ENCODE data around the gene DNAI1.
A peak's percentile ranks its signal among the peaks of the same experiment; 100 is the strongest.
"Not testable (repeated sequence)": the region's sequence is repeated elsewhere in the genome, so short reads cannot be mapped to it uniquely, and the experiment has no call there.

DNAI1 gene
- total RNA-seq, result 0 to 2.3 (median 0) reads per million in 17 experiments

- DNase-seq, result peak; percentile 98 to 100 (median 99)
These were observed at the start of gene DNAI1, which contains the start of gene FAM219A for GRCh38 chr9:34458013-34458958. Gene DNAI1, plus strand, starts transcription at chr9:34458805. Its CDS starts 201 bp downstream, at chr9:34459006. Gene FAM219A, minus strand, starts transcription at chr9:34458570. Its CDS starts 307 bp downstream, at chr9:34458263.

DNA sequence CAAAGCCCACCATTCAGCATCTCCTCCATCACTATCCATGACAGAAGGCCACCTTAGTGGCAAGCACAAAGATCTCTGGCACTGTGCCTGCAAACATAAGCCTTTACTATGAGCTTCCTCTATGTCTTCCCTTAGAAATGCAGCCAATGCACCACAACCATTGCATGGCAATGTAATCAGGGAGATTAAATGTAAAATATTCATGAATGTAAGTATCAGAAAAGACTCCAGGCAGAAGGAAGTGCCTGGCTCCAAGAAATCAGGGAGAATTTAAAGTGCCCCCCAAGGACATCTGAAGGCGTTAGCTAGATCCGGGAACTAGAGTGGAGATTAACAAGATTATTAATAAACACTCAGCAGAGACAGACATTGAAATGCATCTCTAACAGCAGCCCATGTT, 49.5 kb upstream of the DNAI1 start:
- no peak for DNase-seq

DNA sequence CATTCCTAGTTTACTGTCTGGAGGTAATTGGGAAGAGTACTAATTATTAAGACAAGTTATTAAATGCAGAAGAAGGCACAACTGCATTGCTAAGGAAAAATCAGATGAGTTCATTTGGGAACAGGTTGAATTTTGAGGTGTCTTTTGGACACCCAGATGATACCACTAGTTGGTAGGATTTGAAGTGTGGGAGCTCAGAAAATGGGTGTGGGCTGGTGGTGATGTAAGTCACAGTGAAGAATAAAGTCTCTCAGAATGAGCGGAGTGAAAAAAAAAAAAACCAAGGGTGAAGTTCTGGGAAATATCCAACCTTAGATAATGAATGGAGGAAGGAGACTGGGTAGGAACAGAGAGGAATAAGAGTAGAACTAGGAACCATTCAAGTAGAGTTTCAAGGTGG, 46.3 kb upstream of the DNAI1 start:
- DNase-seq, result no peak

DNA sequence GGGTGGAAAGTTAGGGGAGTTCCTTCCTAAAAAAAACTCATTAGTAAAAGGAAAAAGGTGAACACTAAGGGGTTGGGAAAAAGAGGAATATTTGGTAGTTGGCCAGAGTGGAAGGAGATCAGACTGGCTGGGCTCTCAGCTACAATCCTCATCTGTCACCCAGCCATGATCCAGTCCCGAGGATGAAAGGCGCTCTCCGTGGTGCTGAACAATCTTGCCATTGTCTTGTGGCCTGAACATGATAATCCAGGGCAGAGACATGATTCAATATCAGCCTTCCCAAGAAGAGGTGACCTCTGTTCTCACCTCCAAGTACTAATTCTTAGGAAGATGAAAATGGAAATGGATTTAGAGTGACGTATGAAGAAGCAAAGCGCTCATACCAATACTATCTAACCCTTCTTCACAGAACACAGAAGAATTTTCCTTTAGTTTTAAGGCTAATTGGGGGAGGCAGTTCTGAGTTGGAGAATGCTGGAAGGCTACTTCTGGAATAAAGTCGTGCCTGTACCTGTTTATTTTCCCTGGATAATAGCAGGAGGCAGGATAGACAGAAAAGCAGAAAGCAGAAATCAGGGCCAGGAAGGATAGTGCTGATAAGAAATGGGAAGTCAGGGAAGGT, 45.3 kb upstream of the DNAI1 start:
- DNase-seq, result peak; percentile 41 to 56 (median 54)

DNA sequence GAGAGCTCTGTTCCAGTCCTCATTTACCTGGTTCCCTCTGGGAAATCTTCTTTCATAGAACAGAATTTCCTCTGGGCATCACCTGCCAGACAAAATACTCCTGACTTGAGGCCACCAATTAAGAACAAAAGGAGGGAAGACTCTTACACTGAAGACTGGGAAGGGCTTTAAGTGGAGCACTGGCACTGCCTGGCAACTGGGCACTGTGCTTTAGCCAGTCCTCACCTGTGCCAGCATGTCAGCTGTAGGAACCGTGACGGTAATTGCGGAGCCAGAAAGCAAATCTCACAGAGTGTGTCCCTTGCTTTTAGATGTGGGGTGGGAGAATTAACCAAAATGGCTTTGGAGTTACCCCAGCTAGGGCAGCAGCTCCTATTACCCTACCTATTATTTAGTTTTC, 40.9 kb upstream of the DNAI1 start:
- DNase-seq, result no peak

GRCh38 chr9:34419716-34420504, 38.7 kb upstream of the DNAI1 start:
- no peak for DNase-seq

DNA sequence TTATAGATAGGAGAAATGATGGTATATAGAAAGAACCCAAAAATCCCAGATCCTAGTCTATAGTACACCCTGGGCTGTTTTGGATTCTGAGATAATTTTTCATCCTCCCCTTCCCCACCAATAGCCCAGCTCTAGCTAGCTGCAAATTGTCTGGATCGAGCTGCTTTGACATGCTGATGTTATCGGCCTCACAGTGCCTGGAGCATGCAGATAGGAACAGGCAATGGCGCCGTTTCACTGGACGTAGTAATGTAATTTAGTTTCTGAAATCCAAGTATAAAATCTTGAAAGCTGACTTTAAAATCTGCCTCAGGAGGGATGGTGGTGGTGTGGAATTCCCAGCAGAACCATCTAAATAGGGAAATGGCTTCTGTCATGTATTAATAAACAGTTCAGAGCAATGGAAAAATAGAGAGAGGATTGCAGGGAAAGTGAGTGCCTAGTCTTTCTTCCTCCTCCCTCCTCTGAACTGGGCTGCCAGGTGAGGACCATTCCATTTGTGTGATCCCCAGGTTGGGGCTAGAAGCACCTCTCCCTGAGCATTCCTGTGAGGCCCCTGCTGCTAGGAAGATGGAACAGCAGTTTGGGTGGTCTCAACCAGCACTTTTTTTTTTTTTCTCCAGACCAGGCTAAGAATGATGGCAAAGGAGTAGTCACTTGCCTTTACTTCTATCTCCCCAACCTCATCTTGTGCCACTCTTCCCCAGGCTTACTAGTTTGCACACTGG, 32.1 kb upstream of the DNAI1 start:
- no peak for DNase-seq

DNA sequence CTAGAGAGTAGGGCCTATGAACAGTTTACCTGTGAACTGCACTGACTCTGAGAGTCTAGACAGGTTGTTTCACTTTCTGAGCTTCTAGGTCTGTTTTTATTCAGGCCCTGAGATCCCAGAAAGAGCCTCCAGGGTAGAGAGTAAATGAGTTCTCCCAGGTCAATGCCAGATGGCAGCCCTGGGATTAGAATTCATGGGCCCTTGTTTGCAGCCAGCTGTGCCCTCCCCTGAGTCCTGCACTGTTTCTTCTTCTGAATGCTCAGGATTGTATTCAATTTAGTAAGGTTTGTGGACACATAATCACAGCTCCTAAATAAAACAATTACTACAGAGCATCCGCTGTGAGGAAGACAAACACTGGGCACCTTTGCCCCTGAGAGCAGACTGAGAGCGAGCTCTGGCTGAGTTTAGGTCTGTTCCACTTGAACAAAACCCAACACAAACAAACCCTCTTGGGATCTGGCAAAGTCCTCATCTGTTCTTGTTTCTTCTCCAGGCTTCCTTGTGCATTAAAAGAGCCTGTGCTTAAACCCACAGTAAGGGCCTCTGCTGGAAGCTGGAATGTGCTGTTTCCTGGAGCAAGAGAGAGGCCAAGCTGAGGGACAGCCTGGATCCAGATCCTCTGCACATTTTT, 30.2 kb upstream of the DNAI1 start:
- DNase-seq, result no peak

- DNase-seq, result peak; percentile 37 to 62 (median 57)
These were observed 27.7 kb upstream of the DNAI1 start for GRCh38 chr9:34430843-34431437.

GRCh38 chr9:34431667-34432066, 26.9 kb upstream of the DNAI1 start:
- DNase-seq, result no peak

DNA sequence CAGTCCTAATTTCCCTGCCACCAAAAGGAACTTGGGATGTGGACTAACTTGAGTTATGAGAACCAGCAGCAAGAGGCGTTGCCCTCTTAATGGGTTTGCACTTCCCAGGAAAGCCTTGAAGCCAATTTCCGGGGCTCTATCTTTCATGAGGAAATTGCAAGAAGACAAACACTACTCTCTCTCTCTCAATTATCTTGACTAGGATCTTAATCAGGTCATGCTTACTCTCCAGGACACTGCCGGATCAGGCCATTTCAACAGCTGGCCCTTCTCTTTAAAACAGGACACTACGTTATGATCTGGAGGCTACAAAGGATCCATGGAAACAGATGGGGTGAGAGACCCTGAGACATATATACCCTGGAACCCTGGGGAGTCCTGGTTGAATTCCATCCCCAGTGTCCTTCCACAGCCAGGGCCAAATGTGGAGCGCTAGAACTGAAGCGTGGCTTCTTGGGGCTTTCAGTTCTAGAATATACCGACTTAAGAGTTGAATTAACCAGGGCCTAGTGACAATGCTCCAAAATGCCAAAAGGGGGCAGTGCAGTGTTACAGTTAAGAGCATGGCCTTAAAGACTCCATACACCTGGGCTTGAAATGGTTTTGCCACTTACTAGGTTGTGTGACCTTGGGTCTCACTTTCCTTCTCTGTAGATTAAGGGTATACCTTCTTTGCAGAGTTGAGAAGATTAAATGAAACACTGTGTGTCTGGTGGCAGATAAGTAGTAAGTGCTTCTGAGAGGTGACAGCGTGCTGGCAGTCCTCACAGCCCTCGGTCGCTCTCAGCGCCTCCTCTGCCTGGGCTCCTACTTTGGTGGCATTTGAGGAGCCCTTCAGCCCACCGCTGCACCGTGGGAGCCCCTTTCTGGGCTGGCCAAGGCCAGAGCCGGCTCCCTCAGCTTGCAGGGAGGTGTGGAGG, 21.3 kb upstream of the DNAI1 start:
- DNase-seq, result peak; percentile 71 to 78 (median 78)

- DNase-seq, result not testable (repeated sequence)
These were observed 20.7 kb upstream of the DNAI1 start for GRCh38 chr9:34437926-34438307.

DNA sequence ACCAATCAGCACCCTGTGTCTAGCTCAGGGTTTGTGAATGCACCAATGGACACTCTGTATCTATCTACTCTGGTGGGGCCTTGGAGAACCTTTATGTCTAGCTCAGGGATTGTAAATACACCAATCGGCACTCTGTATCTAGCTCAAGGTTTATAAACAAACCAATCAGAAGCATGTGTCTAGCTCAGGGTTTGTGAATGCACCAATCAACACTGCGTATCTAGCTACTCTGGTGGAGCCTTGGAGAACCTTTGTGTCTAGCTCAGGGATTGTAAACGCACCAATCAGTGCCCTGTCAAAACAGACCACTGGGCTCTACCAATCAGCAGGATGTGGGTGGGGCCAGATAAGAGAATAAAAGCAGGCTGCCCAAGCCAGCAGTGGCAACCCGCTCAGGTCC, 20.1 kb upstream of the DNAI1 start:
- not testable (repeated sequence) for DNase-seq

GRCh38 chr9:34440017-34440416, 18.6 kb upstream of the DNAI1 start:
- no peak for DNase-seq

DNA sequence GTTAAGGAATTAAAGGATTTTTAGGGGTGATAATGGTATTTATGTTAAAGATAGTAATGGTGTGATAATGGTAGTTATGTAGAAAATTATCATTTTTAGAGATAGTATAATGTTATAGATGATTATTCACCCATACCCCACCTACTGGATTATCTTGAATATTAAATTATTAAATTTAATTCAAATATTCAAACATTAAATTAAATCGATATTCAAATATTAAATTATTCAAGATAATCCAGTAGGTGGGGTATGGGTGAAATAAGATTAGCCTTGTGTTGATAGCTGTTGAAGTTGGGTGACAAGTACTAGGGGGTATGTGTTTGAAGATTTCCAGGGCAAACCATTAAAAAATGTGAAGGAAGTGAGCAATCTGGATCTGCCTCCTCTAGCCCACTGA, 15.8 kb upstream of the DNAI1 start:
- no peak for DNase-seq

GRCh38 chr9:34443533-34443932, 15.1 kb upstream of the DNAI1 start:
- no peak for DNase-seq

- DNase-seq, result peak in 3 of 4 experiments; percentile 13 to 33 (median 28)
These were observed 14.6 kb upstream of the DNAI1 start for GRCh38 chr9:34443976-34444375.

- DNase-seq, result no peak
These were observed 12.1 kb upstream of the DNAI1 start for GRCh38 chr9:34446468-34446891.

DNA sequence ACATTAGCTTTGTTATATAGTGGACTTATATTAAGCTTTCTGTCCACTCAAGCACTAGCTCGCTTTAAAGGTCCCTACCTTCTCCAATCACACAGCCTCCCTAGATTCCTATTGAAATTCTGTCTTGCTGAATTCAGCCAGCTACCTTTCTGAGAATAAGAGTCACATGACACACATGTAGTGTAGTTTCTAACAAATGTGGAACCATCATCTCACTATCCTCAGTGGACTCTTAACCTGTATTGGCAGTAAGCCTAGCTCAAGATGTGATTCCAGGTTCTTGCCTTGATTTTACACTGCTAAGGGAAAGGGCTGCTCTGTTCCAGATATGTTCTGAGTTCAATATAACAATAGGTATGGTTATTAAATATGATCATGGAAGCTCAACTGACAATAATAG, 11.7 kb upstream of the DNAI1 start:
- DNase-seq, result no peak

DNA sequence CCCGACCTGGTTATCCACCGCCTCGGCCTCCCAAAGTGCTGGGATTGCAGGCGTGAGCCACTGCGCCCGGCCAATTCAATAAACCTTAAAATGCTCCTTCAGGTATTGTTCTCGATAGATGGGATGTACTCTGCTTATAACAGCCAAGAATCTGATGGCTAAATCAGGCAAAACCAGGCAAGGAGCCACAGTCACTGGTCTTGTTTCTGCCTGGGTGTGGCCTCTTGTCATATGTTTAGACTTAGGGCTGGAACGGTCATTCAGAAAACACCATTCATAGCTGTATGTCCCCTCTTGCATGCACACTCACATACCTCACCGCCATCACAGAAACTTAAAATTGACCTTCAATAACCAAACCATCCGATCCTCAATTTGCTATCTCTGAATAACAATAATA, 8.0 kb upstream of the DNAI1 start:
- DNase-seq, result no peak

Data from suppressor macrophage (primary cell).